UCSD-AML1 (cell line): ENCODE measurements around the gene EXOC3.
"Not testable (repeated sequence)": the region's sequence is repeated elsewhere in the genome, so short reads cannot be mapped to it uniquely, and the experiment has no call there.

Experiments
- DNase-seq: peaks from one replicate; lab custom pipeline; 2025; ENCODE audit not compliant: unreplicated experiment; lab: John Stamatoyannopoulos, UW

EXOC3 gene

GRCh38 chr5:442335-443238 lies at the start of gene EXOC3:
Gene EXOC3, plus strand, starts transcription at chr5:443176. Its CDS starts 3,030 bp downstream, at chr5:446206.
- DNase-seq = peak; percentile 83

GRCh38 chr5:393846-394275 lies 49.1 kb upstream of the EXOC3 start:
- no peak for DNase-seq

GRCh38 chr5:394671-395155 lies 48.3 kb upstream of the EXOC3 start:
- no peak for DNase-seq

DNA sequence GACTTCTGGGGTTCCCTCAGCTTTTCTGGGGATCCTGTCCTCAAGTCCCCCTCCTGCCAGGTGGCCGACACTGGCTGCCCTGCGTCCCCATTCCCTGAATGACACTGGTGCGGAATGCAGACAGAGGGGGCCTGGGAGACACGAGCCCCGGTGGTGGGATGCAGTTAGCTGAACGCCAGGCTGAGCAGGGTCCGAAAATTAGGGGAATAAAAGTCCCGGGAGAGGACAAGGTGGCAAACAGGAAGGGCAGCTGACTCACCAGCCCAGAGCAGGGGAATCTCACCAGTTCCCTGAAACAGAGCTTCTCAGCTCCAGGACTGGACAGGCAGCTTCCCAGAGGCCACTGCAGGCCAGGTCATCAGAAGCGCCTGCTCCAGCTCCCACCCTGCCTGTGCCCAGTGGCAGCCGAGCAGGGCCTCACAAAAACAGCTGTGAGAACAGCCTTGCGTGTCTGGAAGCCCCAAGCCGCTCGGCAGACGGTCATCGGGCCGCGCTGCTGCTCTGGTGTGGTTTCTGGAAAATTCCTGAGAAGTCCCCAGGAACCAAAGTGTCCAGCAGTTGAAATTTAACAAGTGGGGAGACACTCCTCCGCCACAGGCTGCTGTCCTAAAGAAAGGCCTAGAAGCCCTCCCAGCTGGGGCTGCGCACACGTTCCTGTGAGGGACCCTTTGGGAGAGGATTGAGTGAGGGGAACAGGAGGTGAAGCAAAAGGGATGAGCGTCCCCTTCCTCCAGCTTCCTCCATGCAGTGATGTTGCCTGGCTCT lies 47.6 kb upstream of the EXOC3 start:
- DNase-seq = no peak

GRCh38 chr5:395921-396530 lies 47.0 kb upstream of the EXOC3 start:
- no peak for DNase-seq

- no peak for DNase-seq
Measured at GRCh38 chr5:396531-396961, 46.4 kb upstream of the EXOC3 start.

DNA sequence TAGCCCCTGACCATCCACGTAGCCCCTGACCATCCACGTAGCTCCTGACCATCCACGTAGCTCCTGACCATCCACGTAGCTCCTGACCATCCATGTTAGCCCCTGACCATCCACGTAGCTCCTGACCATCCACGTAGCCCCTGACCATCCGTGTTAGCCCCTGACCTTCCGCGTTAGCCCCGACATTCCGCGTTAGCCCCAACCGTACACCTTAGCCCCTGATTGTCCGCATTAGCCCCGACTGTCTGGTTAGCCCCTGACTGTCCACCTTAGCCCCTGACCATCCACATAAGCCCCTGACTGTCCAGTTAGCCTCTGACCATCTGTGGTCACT lies 44.9 kb upstream of the EXOC3 start:
- DNase-seq = not testable (repeated sequence)

GRCh38 chr5:398475-399295 lies 44.3 kb upstream of the EXOC3 start:
- DNase-seq = no peak

- peak; percentile 85 for DNase-seq
Measured at GRCh38 chr5:399296-400281, 43.4 kb upstream of the EXOC3 start.

- DNase-seq = no peak
Measured at GRCh38 chr5:400282-401145, 42.5 kb upstream of the EXOC3 start.

- no peak for DNase-seq
Measured at GRCh38 chr5:401146-402034, 41.6 kb upstream of the EXOC3 start.

DNA sequence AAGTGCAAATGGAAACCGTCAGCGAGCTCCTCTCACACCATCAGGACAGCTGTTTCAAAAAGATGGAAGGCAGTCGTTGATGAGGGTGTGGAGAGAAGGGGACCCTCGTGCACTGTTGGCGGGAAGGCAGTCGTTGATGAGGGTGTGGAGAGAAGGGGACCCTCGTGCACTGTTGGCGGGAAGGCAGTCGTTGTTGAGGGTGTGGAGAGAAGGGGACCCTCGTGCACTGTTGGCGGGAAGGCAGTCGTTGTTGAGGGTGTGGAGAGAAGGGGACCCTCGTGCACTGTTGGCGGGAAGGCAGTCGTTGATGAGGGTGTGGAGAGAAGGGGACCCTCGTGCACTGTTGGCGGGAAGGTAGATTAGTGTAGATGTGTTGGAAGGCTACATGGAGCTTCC lies 40.8 kb upstream of the EXOC3 start:
- not testable (repeated sequence) for DNase-seq

- no peak for DNase-seq
Measured at GRCh38 chr5:402615-403359, 40.2 kb upstream of the EXOC3 start.

DNA sequence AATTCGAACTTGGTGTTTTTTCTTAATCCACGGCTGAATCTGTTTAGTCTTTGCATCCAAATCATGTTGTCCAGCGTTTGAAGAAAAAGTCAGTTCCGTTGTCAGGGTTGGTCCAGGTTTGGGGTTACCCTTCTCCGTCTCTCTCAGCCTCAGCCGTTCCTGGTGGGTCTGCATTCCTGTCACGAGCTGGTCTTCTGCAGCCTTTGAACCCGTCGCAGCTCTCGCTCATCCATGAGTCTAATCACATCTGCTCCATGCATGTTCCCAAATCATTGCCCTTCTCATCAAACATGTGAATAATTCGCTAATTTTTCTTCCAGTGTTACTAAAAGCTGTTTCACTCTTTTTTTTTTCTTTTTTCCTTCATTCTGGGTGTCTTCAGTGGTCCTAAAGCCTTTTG lies 39.0 kb upstream of the EXOC3 start:
- DNase-seq = no peak

- no peak for DNase-seq
Measured at GRCh38 chr5:404666-405241, 38.2 kb upstream of the EXOC3 start.

GRCh38 chr5:405421-405820 lies 37.6 kb upstream of the EXOC3 start:
- DNase-seq = no peak

GRCh38 chr5:406041-406440 lies 36.9 kb upstream of the EXOC3 start:
- no peak for DNase-seq
